Upper lobe of left lung (tissue), 4 donors: ENCODE results near the gene TNS3.

ENCODE experiments used
- CTCF ChIP-seq, 6 experiments: fragments of 450-650 bp in 4 of 6; fragments of 200-600 bp in 2 of 6; sonication (generic) in 2 of 6; IDR thresholded peaks; one replicate each; pipeline ENCODE4 v1.5.1; 2016 to 2019; ENCODE audit warnings: antibody characterized with exemption in 6 of 6
- POLR2A ChIP-seq, 4 donors: fragments of 450-650 bp; IDR thresholded peaks; one replicate each; pipeline ENCODE4 v1.5.1; 2016 to 2017; ENCODE audit warnings: antibody characterized with exemption in 4 of 4, mild to moderate bottlenecking in 2 of 4
- POLR2AphosphoS5 ChIP-seq, 2 donors: sonication (generic); formaldehyde crosslinking; IDR thresholded peaks; one replicate each; pipeline ENCODE4 v1.5.1; 2017; ENCODE audit warnings: antibody characterized with exemption in 2 of 2

GRCh38 chr7:47373871-47374451, 207.9 kb downstream of the TNS3 start:
- no peak for TF ChIP-seq CTCF (IDR thresholded peaks at IDR 0.05)
- TF ChIP-seq POLR2A (IDR thresholded peaks at IDR 0.05): no peak
- TF ChIP-seq POLR2AphosphoS5 (IDR thresholded peaks at IDR 0.05): no peak
